Peyer's patch (tissue), 4 donors: ENCODE results near the gene ICE2.

Source experiments
- CTCF ChIP-seq, 6 experiments: fragments of 450-650 bp in 4 of 6; fragments of 200-600 bp in 2 of 6; sonication (generic) in 1 of 6; IDR thresholded peaks; one replicate each; pipeline ENCODE4 v1.5.1; 2017 to 2019; ENCODE audit warnings: antibody characterized with exemption in 6 of 6, mild to moderate bottlenecking in 3 of 6, moderate library complexity in 1 of 6
- POLR2A ChIP-seq, 2 donors: fragments of 450-650 bp; IDR thresholded peaks; one replicate each; pipeline ENCODE4 v1.5.1; 2017; ENCODE audit warnings: antibody characterized with exemption in 2 of 2, mild to moderate bottlenecking in 2 of 2, moderate library complexity in 2 of 2

GRCh38 chr15:60373745-60374144, 105.2 kb downstream of the ICE2 start:
- TF ChIP-seq POLR2A (IDR thresholded peaks at IDR 0.05) (no peak), CTCF (IDR thresholded peaks at IDR 0.05) (no peak)
